Stimulated activated memory B cell treated with anti-CD40 and anti-IgM and Interleukin-4, amounts not matched to agents 10 μg/mL and 1 μg/mL and 100 μg/mL, for 72 hours (primary cell): Measurements from ENCODE around the gene NPAS3.

ENCODE experiments used
- ATAC-seq: fragments of 150-1000 bp; cut with Tn5 transposase; 2 replicates; pipeline ENCODE4 v1.10.0; 2021
- H3K27ac Mint-ChIP-seq: one replicate; pipeline ENCODE4 v1.8.0; 2022; ENCODE audit warnings: mild to moderate bottlenecking, mixed read lengths
- H3K27me3 Mint-ChIP-seq: one replicate; pipeline ENCODE4 v1.8.0; 2022; ENCODE audit warnings: mixed read lengths
- H3K36me3 Mint-ChIP-seq: one replicate; pipeline ENCODE4 v1.8.0; 2022; ENCODE audit warnings: mixed read lengths
- H3K4me1 Mint-ChIP-seq: one replicate; pipeline ENCODE4 v1.8.0; 2022; ENCODE audit warnings: mixed read lengths
- H3K4me3 Mint-ChIP-seq: one replicate; pipeline ENCODE4 v1.8.0; 2022; ENCODE audit warnings: mild to moderate bottlenecking, moderate library complexity, mixed read lengths
- H3K9me3 Mint-ChIP-seq: one replicate; pipeline ENCODE4 v1.8.0; 2022; ENCODE audit warnings: mixed read lengths

The NPAS3 gene

DNA sequence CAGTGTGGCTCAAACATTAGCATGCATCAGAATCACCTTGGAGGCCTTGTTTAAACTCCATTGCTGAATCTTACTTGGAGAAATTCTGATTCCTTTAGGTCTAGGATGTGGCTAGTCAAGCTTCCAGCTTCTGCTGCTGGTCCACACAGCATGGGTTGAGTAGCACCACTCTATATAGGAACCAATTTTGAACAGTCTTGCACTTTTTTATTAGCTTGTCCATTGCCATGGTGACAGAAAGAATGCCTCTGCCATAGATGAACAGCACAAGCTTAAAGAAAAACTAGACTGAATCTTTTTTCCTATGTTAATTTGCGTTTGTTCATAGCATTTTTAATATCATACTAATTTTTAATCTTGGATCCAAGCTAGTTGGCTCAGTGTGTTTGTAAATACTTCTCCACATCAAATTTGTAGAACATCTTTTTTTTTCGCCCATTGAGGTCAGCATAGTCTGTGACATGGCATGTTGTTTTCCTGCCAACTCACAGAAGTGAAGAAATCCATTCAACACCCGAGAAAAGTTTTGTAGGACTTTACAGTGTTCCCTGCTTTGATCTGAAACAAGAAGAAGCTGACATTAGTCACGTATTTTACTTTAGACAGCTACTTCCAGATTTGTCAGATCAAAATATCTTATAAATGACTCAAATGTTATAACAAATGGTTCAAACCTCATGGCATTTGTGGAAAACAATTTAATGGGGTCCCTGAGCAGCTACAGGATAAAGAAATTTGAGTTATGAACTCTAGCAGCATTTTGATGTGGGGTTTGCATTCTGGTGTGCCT lies 573.4 kb downstream of the NPAS3 start:
- no peaks in the 10 kb centered on the region for H3K4me1 Mint-ChIP-seq
- H3K36me3 Mint-ChIP-seq: no peaks in the 10 kb centered on the region
- no peak overlapping the region for H3K4me3 Mint-ChIP-seq
- H3K27ac Mint-ChIP-seq: no peak overlapping the region
- ATAC-seq: no peak
- H3K27me3 Mint-ChIP-seq: no peaks in the 10 kb centered on the region
- H3K9me3 Mint-ChIP-seq: peaks cover 4% of the 10 kb centered on the region

- ATAC-seq: no peak
These were observed 576.8 kb downstream of the NPAS3 start for GRCh38 chr14:33515441-33515840.

GRCh38 chr14:33515899-33516298 lies 577.2 kb downstream of the NPAS3 start:
- Mint-ChIP-seq H3K27ac (no peak overlapping the region), H3K9me3 (no peaks in the 10 kb centered on the region), H3K27me3 (no peaks in the 10 kb centered on the region), H3K36me3 (no peaks in the 10 kb centered on the region), H3K4me3 (no peak overlapping the region), H3K4me1 (no peaks in the 10 kb centered on the region)
- ATAC-seq: no peak

More at GRCh38 chr14:33515441-33515840, 576.8 kb downstream of the NPAS3 start:
- Mint-ChIP-seq H3K9me3 (no peaks in the 10 kb centered on the region), H3K27me3 (no peaks in the 10 kb centered on the region), H3K4me3 (no peak overlapping the region), H3K4me1 (no peaks in the 10 kb centered on the region), H3K36me3 (no peaks in the 10 kb centered on the region), H3K27ac (no peak overlapping the region)

GRCh38 chr14:33516898-33517436 lies 578.3 kb downstream of the NPAS3 start:
- H3K27me3 Mint-ChIP-seq: no peaks in the 10 kb centered on the region
- H3K4me1 Mint-ChIP-seq: no peaks in the 10 kb centered on the region
- no peaks in the 10 kb centered on the region for H3K36me3 Mint-ChIP-seq
- no peak for ATAC-seq
- no peak overlapping the region for H3K27ac Mint-ChIP-seq
- H3K4me3 Mint-ChIP-seq: no peak overlapping the region
- no peaks in the 10 kb centered on the region for H3K9me3 Mint-ChIP-seq

DNA sequence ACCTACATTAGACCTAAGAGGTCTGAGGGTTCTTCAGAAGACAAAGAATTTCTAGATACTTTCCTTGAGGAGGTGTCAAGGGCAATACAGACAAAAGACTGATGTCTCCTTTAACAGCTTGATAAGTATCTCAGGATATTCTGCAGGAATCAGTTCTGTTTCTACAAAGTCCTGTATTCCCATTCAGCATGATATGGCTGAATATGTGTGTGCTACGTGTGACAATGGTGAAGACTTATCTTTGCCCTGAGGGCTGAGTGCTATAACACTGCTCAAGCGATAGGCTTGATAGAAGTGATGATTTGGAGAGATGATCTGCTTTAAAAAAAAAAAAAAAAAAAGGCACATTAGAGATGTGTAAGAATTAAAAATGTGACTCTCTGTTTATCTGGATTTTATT lies 582.5 kb downstream of the NPAS3 start:
- H3K9me3 Mint-ChIP-seq: peaks cover 3% of the 10 kb centered on the region
- H3K4me3 Mint-ChIP-seq: no peak overlapping the region
- no peaks in the 10 kb centered on the region for H3K4me1 Mint-ChIP-seq
- no peak overlapping the region for H3K27ac Mint-ChIP-seq
- no peaks in the 10 kb centered on the region for H3K27me3 Mint-ChIP-seq
- ATAC-seq: no peak
- H3K36me3 Mint-ChIP-seq: no peaks in the 10 kb centered on the region

DNA sequence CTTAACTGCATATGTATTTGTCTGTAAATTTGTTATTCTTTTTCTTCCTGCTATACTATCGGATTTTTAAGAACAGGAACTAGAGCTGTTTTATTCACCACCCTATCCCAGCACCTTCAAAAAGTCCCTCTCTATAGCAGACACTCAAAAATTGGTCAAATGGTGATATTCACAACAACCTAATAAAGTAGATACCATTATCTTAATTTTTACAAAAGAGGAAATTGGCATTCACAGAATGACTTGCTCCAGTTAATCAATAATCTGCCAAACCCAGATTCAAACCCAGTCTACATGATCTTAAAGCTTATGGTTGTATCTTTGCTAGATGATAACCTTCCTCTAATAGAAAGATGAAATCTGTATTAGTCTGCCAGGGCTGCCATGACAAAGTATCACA lies 585.6 kb downstream of the NPAS3 start:
- peaks cover 3% of the 10 kb centered on the region for H3K9me3 Mint-ChIP-seq
- H3K36me3 Mint-ChIP-seq: no peaks in the 10 kb centered on the region
- H3K27ac Mint-ChIP-seq: no peak overlapping the region
- H3K4me1 Mint-ChIP-seq: no peaks in the 10 kb centered on the region
- H3K4me3 Mint-ChIP-seq: no peak overlapping the region
- H3K27me3 Mint-ChIP-seq: no peaks in the 10 kb centered on the region
- ATAC-seq: no peak

- Mint-ChIP-seq H3K36me3 (no peaks in the 10 kb centered on the region), H3K27ac (no peak overlapping the region), H3K27me3 (no peaks in the 10 kb centered on the region), H3K4me3 (no peak overlapping the region), H3K4me1 (no peaks in the 10 kb centered on the region), H3K9me3 (peaks cover 3% of the 10 kb centered on the region)
- no peak for ATAC-seq
These were observed 586.9 kb downstream of the NPAS3 start for GRCh38 chr14:33525626-33526025.

DNA sequence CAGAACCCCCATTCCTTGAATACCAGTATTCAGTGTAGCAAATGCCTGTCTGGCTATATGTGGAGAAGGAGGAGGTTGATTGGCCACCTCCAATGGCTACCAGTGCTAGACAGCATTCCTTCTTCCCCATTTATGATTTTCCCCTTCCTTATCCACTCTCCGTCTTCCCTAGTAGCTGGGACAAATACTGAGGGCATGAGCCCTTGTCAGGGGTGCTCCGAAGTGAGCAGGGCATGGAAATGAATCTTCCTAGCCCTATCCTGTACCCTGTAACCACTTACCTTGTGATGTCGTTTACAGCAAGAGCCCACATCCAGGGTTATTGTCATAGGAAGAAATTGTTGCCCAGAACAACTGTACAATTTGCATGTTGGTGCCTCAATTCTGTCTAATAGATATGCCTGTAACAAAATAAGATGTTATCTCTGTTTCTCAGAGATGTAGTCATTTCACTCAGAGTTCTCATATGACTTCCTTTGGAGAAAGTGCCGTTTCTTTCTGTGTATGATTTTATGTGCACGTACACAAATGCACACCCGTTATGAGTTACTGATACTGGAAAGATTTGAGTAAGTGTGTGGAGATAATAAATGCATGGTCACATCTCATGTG lies 588.5 kb downstream of the NPAS3 start:
- H3K27me3 Mint-ChIP-seq: no peaks in the 10 kb centered on the region
- H3K36me3 Mint-ChIP-seq: no peaks in the 10 kb centered on the region
- no peak for ATAC-seq
- H3K4me1 Mint-ChIP-seq: no peaks in the 10 kb centered on the region
- H3K9me3 Mint-ChIP-seq: peaks cover 3% of the 10 kb centered on the region
- no peak overlapping the region for H3K27ac Mint-ChIP-seq
- H3K4me3 Mint-ChIP-seq: no peak overlapping the region

DNA sequence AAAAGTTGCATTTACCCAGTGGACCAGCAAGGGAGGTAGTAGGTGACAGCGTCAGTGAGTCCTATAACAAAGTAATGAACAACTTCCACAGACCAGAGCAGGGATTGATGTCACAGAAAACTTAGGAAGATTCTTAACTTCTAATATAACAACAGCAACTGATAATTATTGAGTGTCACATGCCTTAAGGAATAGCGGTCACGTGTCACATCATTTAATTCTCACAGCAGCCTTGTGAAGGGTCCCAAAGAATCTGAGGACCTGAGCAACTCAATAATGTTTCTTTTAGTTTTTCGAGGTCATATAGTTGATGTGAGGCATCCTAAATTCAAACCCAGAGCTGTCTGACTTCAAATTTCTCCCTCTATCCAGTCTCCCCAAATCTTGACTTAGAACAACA lies 590.0 kb downstream of the NPAS3 start:
- no peaks in the 10 kb centered on the region for H3K36me3 Mint-ChIP-seq
- H3K27ac Mint-ChIP-seq: no peak overlapping the region
- H3K4me1 Mint-ChIP-seq: no peaks in the 10 kb centered on the region
- H3K4me3 Mint-ChIP-seq: no peak overlapping the region
- no peak for ATAC-seq
- H3K9me3 Mint-ChIP-seq: peaks cover 3% of the 10 kb centered on the region
- no peaks in the 10 kb centered on the region for H3K27me3 Mint-ChIP-seq

DNA sequence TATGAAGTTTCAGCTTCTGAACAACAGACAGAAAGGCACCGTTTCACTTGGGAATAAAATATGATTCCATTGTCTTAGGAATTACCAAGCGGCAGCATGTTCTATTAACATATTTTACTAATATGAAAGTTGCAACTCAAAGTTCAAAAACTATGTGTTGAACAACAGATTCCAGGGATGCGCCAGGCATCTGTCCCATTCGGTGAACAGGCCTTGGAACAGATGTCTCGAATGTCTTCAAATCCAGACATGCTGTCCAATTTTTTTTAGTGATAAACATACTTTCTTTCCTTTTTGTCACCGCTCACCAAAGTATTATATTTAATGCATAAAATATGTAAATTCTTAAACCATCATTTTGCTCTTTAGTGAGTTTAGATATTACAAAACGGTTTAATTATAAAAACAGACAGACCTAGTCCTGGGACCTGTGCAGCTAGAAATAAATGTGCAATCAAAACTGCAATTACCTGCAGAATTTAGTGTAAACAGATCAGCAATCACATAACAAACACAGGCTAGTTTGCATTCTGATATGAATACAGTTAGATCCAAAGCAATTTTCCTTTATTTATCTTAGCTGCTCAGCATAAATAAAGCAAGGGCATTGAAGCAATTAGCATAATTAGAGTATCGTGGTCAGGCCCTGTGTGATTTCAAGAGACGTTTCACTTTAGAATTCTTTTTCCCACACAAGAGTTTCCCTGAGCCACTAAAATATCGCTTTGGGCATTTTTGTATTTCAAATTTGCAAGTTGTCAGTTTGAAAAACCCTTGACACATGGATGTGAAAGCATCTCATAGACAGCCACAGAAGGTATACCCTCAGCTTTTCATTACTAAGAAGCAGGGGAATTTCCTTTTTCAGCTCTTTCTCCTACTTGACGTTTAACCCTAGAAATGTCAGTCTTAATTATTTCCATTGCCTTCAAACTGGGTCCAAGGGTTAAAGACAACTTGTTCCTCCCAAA lies 591.4 kb downstream of the NPAS3 start:
- Mint-ChIP-seq H3K27me3 (no peaks in the 10 kb centered on the region), H3K27ac (no peak overlapping the region), H3K4me3 (no peak overlapping the region), H3K36me3 (no peaks in the 10 kb centered on the region), H3K9me3 (no peaks in the 10 kb centered on the region), H3K4me1 (no peaks in the 10 kb centered on the region)
- ATAC-seq: no peak

DNA sequence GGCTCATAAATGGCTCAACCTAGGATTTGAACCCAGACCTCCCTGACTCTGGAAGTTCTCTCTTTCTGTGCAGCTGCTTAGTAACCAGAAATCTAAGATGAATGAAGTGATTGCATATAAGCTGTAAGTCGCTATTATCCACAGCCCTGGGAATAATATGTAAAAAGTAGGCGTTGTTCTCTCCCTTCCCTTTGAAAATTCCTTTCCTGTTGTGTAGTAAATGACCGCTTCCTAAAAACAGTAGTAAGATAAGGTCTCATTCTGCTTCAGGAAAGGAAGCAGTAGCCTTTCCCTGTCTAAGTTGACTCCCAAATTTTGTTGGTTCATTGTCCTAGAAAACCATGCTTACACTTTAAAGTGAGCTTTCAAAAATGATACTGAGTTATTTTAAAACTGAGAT lies 593.9 kb downstream of the NPAS3 start:
- H3K4me1 Mint-ChIP-seq: no peaks in the 10 kb centered on the region
- no peaks in the 10 kb centered on the region for H3K9me3 Mint-ChIP-seq
- no peaks in the 10 kb centered on the region for H3K36me3 Mint-ChIP-seq
- no peak for ATAC-seq
- no peak overlapping the region for H3K4me3 Mint-ChIP-seq
- H3K27me3 Mint-ChIP-seq: no peaks in the 10 kb centered on the region
- no peak overlapping the region for H3K27ac Mint-ChIP-seq

- H3K4me3 Mint-ChIP-seq: no peak overlapping the region
- no peak for ATAC-seq
These were observed 595.4 kb downstream of the NPAS3 start for GRCh38 chr14:33534104-33534503.

DNA sequence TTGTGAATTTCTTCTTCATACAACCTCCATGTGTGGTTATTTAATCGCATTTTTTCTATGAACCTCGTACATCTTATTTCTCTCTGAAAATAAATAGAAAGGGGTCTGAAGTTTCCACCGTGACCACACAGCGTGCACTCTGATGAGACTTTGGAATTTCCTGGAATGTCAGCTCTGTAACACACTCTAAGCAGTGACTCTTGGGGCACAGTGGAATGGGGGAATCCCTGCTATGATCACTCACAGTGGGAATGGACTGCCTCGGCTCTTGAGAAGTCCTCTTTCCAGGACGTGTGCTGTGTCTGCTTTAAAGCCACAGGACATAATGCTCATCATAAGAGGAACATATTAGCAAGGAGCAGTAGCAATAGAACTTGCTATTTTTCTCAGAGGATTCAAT lies 596.0 kb downstream of the NPAS3 start:
- Mint-ChIP-seq H3K27me3 (no peaks in the 10 kb centered on the region), H3K9me3 (no peaks in the 10 kb centered on the region), H3K36me3 (no peaks in the 10 kb centered on the region), H3K4me1 (no peaks in the 10 kb centered on the region), H3K4me3 (no peak overlapping the region), H3K27ac (no peak overlapping the region)
- no peak for ATAC-seq

More at GRCh38 chr14:33534104-33534503, 595.4 kb downstream of the NPAS3 start:
- Mint-ChIP-seq H3K27ac (no peak overlapping the region), H3K27me3 (no peaks in the 10 kb centered on the region), H3K9me3 (no peaks in the 10 kb centered on the region), H3K4me1 (no peaks in the 10 kb centered on the region), H3K36me3 (no peaks in the 10 kb centered on the region)

- Mint-ChIP-seq H3K4me1 (no peaks in the 10 kb centered on the region), H3K4me3 (no peak overlapping the region), H3K27ac (no peak overlapping the region), H3K36me3 (no peaks in the 10 kb centered on the region), H3K9me3 (no peaks in the 10 kb centered on the region), H3K27me3 (no peaks in the 10 kb centered on the region)
- ATAC-seq: no peak
These were observed 601.3 kb downstream of the NPAS3 start for GRCh38 chr14:33539918-33540357.

DNA sequence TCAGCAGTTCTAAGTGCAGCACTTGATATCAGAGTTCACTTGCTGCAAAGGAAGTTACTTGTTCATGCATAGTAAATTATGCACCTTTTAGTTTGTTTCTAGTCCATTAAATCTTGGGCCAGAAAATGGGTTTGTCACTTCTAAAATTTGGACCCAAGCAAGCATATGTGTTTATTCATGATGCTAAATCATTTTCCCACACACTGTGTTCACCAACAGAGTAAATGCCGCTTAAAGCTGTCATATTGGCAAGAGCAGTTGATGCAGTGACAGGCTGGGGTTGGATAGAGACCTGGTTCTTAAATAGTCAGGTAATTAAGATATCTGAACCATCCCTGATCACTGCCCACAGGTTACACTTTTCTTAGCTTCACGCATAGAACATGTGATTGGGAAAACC lies 602.5 kb downstream of the NPAS3 start:
- Mint-ChIP-seq H3K36me3 (no peaks in the 10 kb centered on the region), H3K4me3 (no peak overlapping the region), H3K27me3 (no peaks in the 10 kb centered on the region), H3K27ac (no peak overlapping the region), H3K4me1 (no peaks in the 10 kb centered on the region), H3K9me3 (no peaks in the 10 kb centered on the region)
- ATAC-seq: no peak
